GM18505 (cell line): ENCODE measurements around the gene FUOM.

Experiments
- ATAC-seq: cut with Tn5 transposase; IDR thresholded peaks from one replicate; pipeline ENCODE4 v1.9.1; 2021; ENCODE audit not compliant: unreplicated experiment
- POLR2A ChIP-seq: IDR thresholded peaks from 4 replicates; pipeline ENCODE4 v1.6.1; 2011; ENCODE audit warnings: borderline replicate concordance; ENCODE audit not compliant: insufficient read depth, insufficient read length; ENCODE audit errors: extremely low read depth

FUOM gene

GRCh38 chr10:133344236-133344635, 13.6 kb downstream of the FUOM start:
- no peak for TF ChIP-seq POLR2A
- ATAC-seq = no peak

- ATAC-seq = no peak
- no peak for TF ChIP-seq POLR2A
Observed at GRCh38 chr10:133343558-133343957, 14.3 kb downstream of the FUOM start.

GRCh38 chr10:133342942-133343341, 14.9 kb downstream of the FUOM start:
- no peak for ATAC-seq
- no peak for TF ChIP-seq POLR2A

- no peak for TF ChIP-seq POLR2A
- no peak for ATAC-seq
Observed at GRCh38 chr10:133341983-133342382, 15.8 kb downstream of the FUOM start.

GRCh38 chr10:133339708-133340380, 18.0 kb downstream of the FUOM start:
- TF ChIP-seq POLR2A = no peak
- ATAC-seq = no peak

- no peak for ATAC-seq
- no peak for TF ChIP-seq POLR2A
Observed at GRCh38 chr10:133338080-133339071, 19.4 kb downstream of the FUOM start.

GRCh38 chr10:133337370-133337725, 20.5 kb downstream of the FUOM start:
- TF ChIP-seq POLR2A = no peak
- ATAC-seq = no peak

- ATAC-seq = no peak
- TF ChIP-seq POLR2A = no peak
Observed at GRCh38 chr10:133336577-133337369, 21.0 kb downstream of the FUOM start, which contains the start of gene CALY. TSS of gene CALY (minus strand) at chr10:133336896. CDS start at chr10:133328989, 7,907 bp downstream.

GRCh38 chr10:133336118-133336576, 21.7 kb downstream of the FUOM start:
- no peak for TF ChIP-seq POLR2A
- no peak for ATAC-seq

- TF ChIP-seq POLR2A = no peak
- ATAC-seq = no peak
Observed at GRCh38 chr10:133335246-133336117, 22.3 kb downstream of the FUOM start.

GRCh38 chr10:133334503-133335245, 23.1 kb downstream of the FUOM start:
- ATAC-seq = no peak

More at GRCh38 chr10:133334503-133335245, 23.1 kb downstream of the FUOM start:
- no peak for TF ChIP-seq POLR2A
